Hair follicle dermal papilla cell (primary cell): ENCODE measurements around the gene POU4F2. TPM values are rescaled to one million over a fixed set of nuclear protein-coding genes. Genes with fewer than 3 reads are reported as not detected.

Experiments used
- total RNA-seq: library from RNA; depleted of rRNA; stranded (reverse); fragments of >200 nt; gene quantifications from 2 replicates; pipeline ENCODE4 v1.2.3, GENCODE V29; 2012

Gene POU4F2, protein sequence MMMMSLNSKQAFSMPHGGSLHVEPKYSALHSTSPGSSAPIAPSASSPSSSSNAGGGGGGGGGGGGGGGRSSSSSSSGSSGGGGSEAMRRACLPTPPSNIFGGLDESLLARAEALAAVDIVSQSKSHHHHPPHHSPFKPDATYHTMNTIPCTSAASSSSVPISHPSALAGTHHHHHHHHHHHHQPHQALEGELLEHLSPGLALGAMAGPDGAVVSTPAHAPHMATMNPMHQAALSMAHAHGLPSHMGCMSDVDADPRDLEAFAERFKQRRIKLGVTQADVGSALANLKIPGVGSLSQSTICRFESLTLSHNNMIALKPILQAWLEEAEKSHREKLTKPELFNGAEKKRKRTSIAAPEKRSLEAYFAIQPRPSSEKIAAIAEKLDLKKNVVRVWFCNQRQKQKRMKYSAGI
- not detected in 2 replicates for total RNA-seq

DNA sequence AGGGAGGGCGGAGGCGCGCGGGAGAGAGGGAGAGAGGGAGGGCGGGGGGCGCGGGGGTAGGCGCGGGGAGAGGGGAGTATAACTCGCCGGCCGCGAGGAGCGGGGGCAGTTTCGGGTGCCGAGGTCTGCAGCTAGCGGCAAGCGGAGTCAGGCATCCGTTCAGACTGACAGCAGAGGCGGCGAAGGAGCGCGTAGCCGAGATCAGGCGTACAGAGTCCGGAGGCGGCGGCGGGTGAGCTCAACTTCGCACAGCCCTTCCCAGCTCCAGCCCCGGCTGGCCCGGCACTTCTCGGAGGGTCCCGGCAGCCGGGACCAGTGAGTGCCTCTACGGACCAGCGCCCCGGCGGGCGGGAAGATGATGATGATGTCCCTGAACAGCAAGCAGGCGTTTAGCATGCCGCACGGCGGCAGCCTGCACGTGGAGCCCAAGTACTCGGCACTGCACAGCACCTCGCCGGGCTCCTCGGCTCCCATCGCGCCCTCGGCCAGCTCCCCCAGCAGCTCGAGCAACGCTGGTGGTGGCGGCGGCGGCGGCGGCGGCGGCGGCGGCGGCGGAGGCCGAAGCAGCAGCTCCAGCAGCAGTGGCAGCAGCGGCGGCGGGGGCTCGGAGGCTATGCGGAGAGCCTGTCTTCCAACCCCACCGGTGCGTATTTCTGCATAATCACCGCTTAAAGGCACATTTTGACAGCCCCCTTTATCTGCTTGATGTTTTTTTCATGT is at the start of gene POU4F2:
POU4F2 (plus strand) TSS at position 108 of the 720 bp plus-strand sequence; CDS start at position 356, 248 bp downstream.

Other genes with a start within 250 kb of the POU4F2 start
- 14.1 and 17.0 TPM in 2 replicates for gene SLC10A7, start 117.0 kb upstream of the POU4F2 start, total RNA-seq